Common myeloid progenitor, CD34-positive (primary cell): Measurements from ENCODE around the gene INTS14.

Experiments used
- CTCF ChIA-PET: fragments of 350-600 bp; sonication (Branson Sonifier 250); formaldehyde crosslinking; loops from one replicate; lab custom pipeline; 2021; ENCODE audit warnings: antibody characterized with exemption; lab: Charles Lee
- POLR2A ChIA-PET: fragments of 350-600 bp; sonication (Branson Sonifier 250); formaldehyde crosslinking; loops from one replicate; lab custom pipeline; 2021; ENCODE audit warnings: antibody characterized with exemption; lab: Charles Lee
- DNase-seq, 3 donors: peaks; one replicate each; pipeline versions ENCODE4 v3.0.0 to v3.0.0-alpha.2; 2013
- H3K27ac ChIP-seq, 2 experiments: 1 replicate in 1 of 2; 2 replicates in 1 of 2; pipeline ENCODE4 v1.7.0; 2013; ENCODE audit warnings: inconsistent platforms in 2 of 2, low read length in 2 of 2, mild to moderate bottlenecking in 2 of 2, low read depth in 1 of 2, moderate library complexity in 1 of 2; ENCODE audit not compliant: severe bottlenecking in 2 of 2, insufficient read depth in 1 of 2, poor library complexity in 1 of 2
- H3K27me3 ChIP-seq, 5 experiments: replicated peaks in 2 of 5; 1 replicate in 3 of 5; 2 replicates in 2 of 5; pipeline versions ENCODE4 v1.6.1 to v1.7.0; 2013; ENCODE audit warnings: low read length in 4 of 5, mild to moderate bottlenecking in 2 of 5, moderate library complexity in 2 of 5, inconsistent platforms in 1 of 5; ENCODE audit not compliant: insufficient read depth in 5 of 5, control insufficient read depth in 4 of 5
- H3K36me3 ChIP-seq, 4 experiments: 1 replicate in 2 of 4; 2 replicates in 2 of 4; pipeline versions ENCODE4 v1.6.1 to v1.7.0; 2013; ENCODE audit warnings: low read length in 3 of 4, control low read depth in 1 of 4, mild to moderate bottlenecking in 1 of 4; ENCODE audit not compliant: control insufficient read depth in 4 of 4, insufficient read depth in 4 of 4
- H3K4me1 ChIP-seq, 4 experiments: 1 replicate in 3 of 4; 2 replicates in 1 of 4; pipeline versions ENCODE4 v1.6.1 to v1.7.1; 2013; ENCODE audit warnings: low read length in 3 of 4, mild to moderate bottlenecking in 3 of 4, control low read depth in 1 of 4, inconsistent platforms in 1 of 4, moderate library complexity in 1 of 4; ENCODE audit not compliant: control insufficient read depth in 4 of 4, insufficient read depth in 4 of 4; ENCODE audit errors: control extremely low read depth in 1 of 4
- H3K4me3 ChIP-seq, 7 experiments: 1 replicate in 4 of 7; 2 replicates in 3 of 7; pipeline versions ENCODE4 v1.5.1 to v1.7.0; 2013; ENCODE audit warnings: mild to moderate bottlenecking in 7 of 7, low read length in 6 of 7, moderate library complexity in 6 of 7, inconsistent platforms in 2 of 7, low read depth in 2 of 7, control low read depth in 1 of 7; ENCODE audit not compliant: insufficient read depth in 4 of 7, control insufficient read depth in 1 of 7; ENCODE audit errors: extremely low read depth in 1 of 7
- H3K9me3 ChIP-seq, 5 experiments: 1 replicate in 4 of 5; 2 replicates in 1 of 5; pipeline versions ENCODE4 v1.6.1 to v1.7.1; 2013; ENCODE audit warnings: low read length in 4 of 5, mild to moderate bottlenecking in 2 of 5, inconsistent platforms in 1 of 5, low read depth in 1 of 5, moderate library complexity in 1 of 5; ENCODE audit not compliant: control insufficient read depth in 4 of 5, insufficient read depth in 2 of 5; ENCODE audit errors: control extremely low read depth in 1 of 5
- WGBS: methylation state at CpG from one replicate; pipeline ENCODE4 v1.1.5; 2013; ENCODE audit not compliant: insufficient coverage; 5-methylcytosine and 5-hydroxymethylcytosine counted together

Gene INTS14

GRCh38 chr15:65584241-65584640, 26.7 kb downstream of the INTS14 start:
- H3K36me3 ChIP-seq = peaks cover 11 to 69% (median 32%) of the 10 kb centered on the region in 4 experiments
- H3K4me3 ChIP-seq = no peak overlapping the region
- H3K27me3 ChIP-seq = no peaks in the 10 kb centered on the region
- H3K9me3 ChIP-seq = no peaks in the 10 kb centered on the region
- DNase-seq = no peak
- peak overlapping the region; percentile 44 to 81 for H3K27ac ChIP-seq
- ChIA-PET CTCF (interaction anchor here (1.5 kb wide), 1 partner anchor 12 kb away, joined by 3 read pairs; no protein-coding TSS in a partner anchor), POLR2A (no interaction called here)
- peaks cover 19 to 24% (median 20%) of the 10 kb centered on the region in 4 experiments for H3K4me1 ChIP-seq

- peak overlapping the region in 2 of 7 experiments; percentile 21 to 24 for H3K4me3 ChIP-seq
- POLR2A ChIA-PET = no interaction called here
- H3K27ac ChIP-seq = peak overlapping the region; percentile 44 to 81
- peaks cover 21 to 29% (median 25%) of the 10 kb centered on the region in 4 experiments for H3K4me1 ChIP-seq
- peak; percentile 57 to 87 (median 84) for DNase-seq
- H3K36me3 ChIP-seq = peaks cover 11 to 70% (median 34%) of the 10 kb centered on the region in 4 experiments
- no peaks in the 10 kb centered on the region for H3K27me3 ChIP-seq
- no peaks in the 10 kb centered on the region for H3K9me3 ChIP-seq
- CTCF ChIA-PET = no interaction called here
- WGBS = 0% methylated on average over 1 of the region's 1 CpG
Measured at GRCh38 chr15:65583701-65584100, 27.2 kb downstream of the INTS14 start.

- Histone ChIP-seq H3K36me3 (peaks cover 15 to 72% (median 24%) of the 10 kb centered on the region in 4 experiments), H3K9me3 (no peaks in the 10 kb centered on the region), H3K27me3 (no peaks in the 10 kb centered on the region), H3K27ac (no peak overlapping the region), H3K4me3 (no peak overlapping the region), H3K4me1 (peaks cover 30 to 45% (median 42%) of the 10 kb centered on the region in 4 experiments)
- ChIA-PET CTCF (interaction anchor here (1.9 to 2.2 kb wide), 2 partner anchors 16 to 29 kb away, joined by 5 to 6 read pairs; no protein-coding TSS in a partner anchor), POLR2A (no interaction called here)
- DNase-seq = no peak
Measured at GRCh38 chr15:65580287-65580686, 30.6 kb downstream of the INTS14 start.

- WGBS = 93% methylated on average over 3 of the region's 3 CpGs
- POLR2A ChIA-PET = no interaction called here
- no peaks in the 10 kb centered on the region for H3K9me3 ChIP-seq
- no peak overlapping the region for H3K4me3 ChIP-seq
- DNase-seq = no peak
- no peak overlapping the region for H3K27ac ChIP-seq
- H3K4me1 ChIP-seq = peaks cover 30 to 45% (median 42%) of the 10 kb centered on the region in 4 experiments
- peaks cover 15 to 71% (median 24%) of the 10 kb centered on the region in 4 experiments for H3K36me3 ChIP-seq
- CTCF ChIA-PET = interaction anchor here (1.9 to 2.2 kb wide), 2 partner anchors 16 to 30 kb away, joined by 5 to 6 read pairs; no protein-coding TSS in a partner anchor
- no peaks in the 10 kb centered on the region for H3K27me3 ChIP-seq
Measured at GRCh38 chr15:65579762-65580161, 31.2 kb downstream of the INTS14 start.

- WGBS = 72% methylated on average over 8 of the region's 8 CpGs
- H3K27ac ChIP-seq = peak overlapping the region in 1 of 2 experiments; percentile 20
- DNase-seq = no peak
- H3K27me3 ChIP-seq = no peaks in the 10 kb centered on the region
- ChIA-PET CTCF (interaction anchor here (1.0 to 2.2 kb wide), 3 partner anchors 12 to 31 kb away, joined by 3 to 5 read pairs (median 4); no protein-coding TSS in a partner anchor), POLR2A (no interaction called here)
- no peaks in the 10 kb centered on the region for H3K9me3 ChIP-seq
- H3K36me3 ChIP-seq = peaks cover 15 to 74% (median 23%) of the 10 kb centered on the region in 4 experiments
- peaks cover 25 to 41% (median 37%) of the 10 kb centered on the region in 4 experiments for H3K4me1 ChIP-seq
- peak overlapping the region in 2 of 7 experiments; percentile 16 to 29 for H3K4me3 ChIP-seq
Measured at GRCh38 chr15:65578904-65579728, 31.8 kb downstream of the INTS14 start.

GRCh38 chr15:65577129-65577996, 33.6 kb downstream of the INTS14 start:
- POLR2A ChIA-PET = no interaction called here
- WGBS = 90% methylated on average over 1 of the region's 6 CpGs
- Histone ChIP-seq H3K27me3 (no peaks in the 10 kb centered on the region), H3K27ac (peak overlapping the region in 1 of 2 experiments; percentile 5), H3K9me3 (no peaks in the 10 kb centered on the region), H3K4me1 (peaks cover 14 to 32% (median 28%) of the 10 kb centered on the region in 4 experiments), H3K4me3 (peak overlapping the region in 1 of 7 experiments; percentile 10), H3K36me3 (peaks cover 15 to 67% (median 23%) of the 10 kb centered on the region in 4 experiments)
- CTCF ChIA-PET = interaction anchor here (0.8 to 1.3 kb wide), 3 partner anchors 14 to 22 kb away, joined by 3 to 4 read pairs (median 3); no protein-coding TSS in a partner anchor
- DNase-seq = peak in 2 of 3 donors; percentile 21 to 34
